CD4-positive, alpha-beta T cell treated with Interleukin-10 for 1 hour (primary cell): Measurements from ENCODE around the gene ADAMTS2.

ENCODE experiments used
- DNase-seq: peaks from one replicate; pipeline ENCODE4 v3.0.0-alpha.2; 2020

Gene ADAMTS2

GRCh38 chr5:179345433-179346321 lies at the start of gene ADAMTS2:
ADAMTS2 (minus strand) TSS chr5:179345461; CDS start chr5:179345328, 133 bp downstream.
- DNase-seq, result no peak

- DNase-seq, result no peak
These were observed 47.8 kb upstream of the ADAMTS2 start for GRCh38 chr5:179393078-179393477.

- DNase-seq, result no peak
These were observed 42.2 kb upstream of the ADAMTS2 start for GRCh38 chr5:179387151-179388110.

- no peak for DNase-seq
These were observed 40.7 kb upstream of the ADAMTS2 start for GRCh38 chr5:179385914-179386313.

- DNase-seq, result no peak
These were observed 37.2 kb upstream of the ADAMTS2 start for GRCh38 chr5:179382486-179382885.

GRCh38 chr5:179381691-179382090 lies 36.4 kb upstream of the ADAMTS2 start:
- DNase-seq, result no peak

GRCh38 chr5:179380211-179381035 lies 35.2 kb upstream of the ADAMTS2 start:
- DNase-seq, result no peak

- no peak for DNase-seq
These were observed 34.1 kb upstream of the ADAMTS2 start for GRCh38 chr5:179379321-179379890.

- no peak for DNase-seq
These were observed 33.4 kb upstream of the ADAMTS2 start for GRCh38 chr5:179378441-179379271.

- no peak for DNase-seq
These were observed 32.8 kb upstream of the ADAMTS2 start for GRCh38 chr5:179378116-179378440.

- DNase-seq, result no peak
These were observed 32.3 kb upstream of the ADAMTS2 start for GRCh38 chr5:179377421-179378115.

- no peak for DNase-seq
These were observed 31.6 kb upstream of the ADAMTS2 start for GRCh38 chr5:179376701-179377420.

- no peak for DNase-seq
These were observed 30.6 kb upstream of the ADAMTS2 start for GRCh38 chr5:179375831-179376365.

GRCh38 chr5:179375236-179375685 lies 30.0 kb upstream of the ADAMTS2 start:
- no peak for DNase-seq

- DNase-seq, result no peak
These were observed 29.4 kb upstream of the ADAMTS2 start for GRCh38 chr5:179374506-179375235.

GRCh38 chr5:179373961-179374505 lies 28.8 kb upstream of the ADAMTS2 start:
- DNase-seq, result no peak

- no peak for DNase-seq
These were observed 28.1 kb upstream of the ADAMTS2 start for GRCh38 chr5:179373101-179373934.
